HCT116 (cell line): Measurements from ENCODE around the gene CADM3. TPM values are rescaled to one million over a fixed set of nuclear protein-coding genes. Genes with fewer than 3 reads are reported as not detected.

Experiments
- ATAC-seq: fragments of 200-7000 bp; cut with Tn5 transposase; 2 replicates; pipeline ENCODE4 v1.9.1; 2020; ENCODE audit warnings: mild to moderate bottlenecking, moderate library complexity
- BruUV-seq: library from RNA; stranded (reverse); fragments of 400-500 nt; replicated peaks from 2 replicates; lab custom pipeline; 2021; lab: Mats Ljungman, UMichigan
- CTCF ChIA-PET: fragments of 300-600 bp; sonication (Branson Sonifier 250); formaldehyde crosslinking; loops from one replicate; lab custom pipeline; 2021; ENCODE audit warnings: antibody characterized with exemption; lab: Charles Lee
- POLR2A ChIA-PET: fragments of 300-600, 350-600 bp; sonication (Branson Sonifier 250); formaldehyde crosslinking; loops from one replicate; lab custom pipeline; 2021; ENCODE audit warnings: antibody characterized with exemption; lab: Charles Lee
- RAD21 ChIA-PET, 2 experiments: fragments of 300-600 bp; sonication (Branson Sonifier 250); formaldehyde crosslinking; loops; one replicate each; lab custom pipeline; 2023; ENCODE audit warnings: low total read pairs in 2 of 2; ENCODE audit not compliant: uncharacterized antibody in 2 of 2, unreplicated experiment in 2 of 2, low non-redundant PET in 1 of 2; lab: Charles Lee
- DNase-seq: peaks from one replicate; pipeline ENCODE4 v3.0.0-alpha.2; 2010; ENCODE audit warnings: low read depth, low spot score
- H2AFZ ChIP-seq: fragments of 200-600 bp; shearing (Covaris generic), sonication (generic); 2 replicates; pipeline ENCODE4 v1.6.1; 2017; ENCODE audit warnings: low read depth, mixed run types, mixed read lengths, antibody characterized with exemption, low read length; ENCODE audit not compliant: poor library complexity, severe bottlenecking
- H3K27ac ChIP-seq: 2 replicates; pipeline ENCODE4 v1.5.1; 2012; ENCODE audit warnings: low read depth, low read length
- H3K27me3 ChIP-seq: fragments of 200-600 bp; sonication (generic); 2 replicates; pipeline ENCODE4 v1.6.1; 2016; ENCODE audit warnings: mixed run types, low read length, mixed read lengths; ENCODE audit not compliant: insufficient read depth
- H3K36me3 ChIP-seq, 2 experiments: fragments of 200-500 bp in 1 of 2; fragments of 200-600 bp in 1 of 2; sonication (Bioruptor generic) in 1 of 2; sonication (generic) in 1 of 2; 2 replicates each; pipeline versions ENCODE4 v1.5.1 to v1.6.1; 2014 to 2016; ENCODE audit warnings: low read length in 2 of 2, inconsistent platforms in 1 of 2, mixed read lengths in 1 of 2, mixed run types in 1 of 2; ENCODE audit not compliant: insufficient read depth in 2 of 2, control insufficient read depth in 1 of 2
- H3K4me1 ChIP-seq, 2 experiments: fragments of 200-600 bp in 1 of 2; sonication (generic) in 1 of 2; 2 replicates each; pipeline versions ENCODE4 v1.5.1 to v1.6.1; 2012 to 2017; ENCODE audit warnings: low read length in 2 of 2, inconsistent platforms in 1 of 2, mild to moderate bottlenecking in 1 of 2, mixed read lengths in 1 of 2, mixed run types in 1 of 2, moderate library complexity in 1 of 2; ENCODE audit not compliant: insufficient read depth in 2 of 2, control insufficient read depth in 1 of 2
- H3K4me2 ChIP-seq: fragments of 200-600 bp; sonication (generic); 2 replicates; pipeline ENCODE4 v1.6.1; 2017; ENCODE audit warnings: mixed run types, low read length, mixed read lengths
- H3K4me3 ChIP-seq, 2 experiments: fragments of 200-600 bp in 1 of 2; sonication (generic) in 1 of 2; replicated peaks in 1 of 2; 2 replicates each; pipeline ENCODE4 v1.5.1; 2011 to 2016; ENCODE audit warnings: low read length in 2 of 2, control low read depth in 1 of 2, low read depth in 1 of 2, mild to moderate bottlenecking in 1 of 2, mixed read lengths in 1 of 2, mixed run types in 1 of 2
- H3K79me2 ChIP-seq: fragments of 200-600 bp; sonication (generic); 2 replicates; pipeline ENCODE4 v1.6.1; 2017; ENCODE audit warnings: mild to moderate bottlenecking, mixed run types, low read length, moderate library complexity, mixed read lengths; ENCODE audit not compliant: insufficient read depth
- H3K9ac ChIP-seq: fragments of 200-600 bp; sonication (generic); 2 replicates; pipeline ENCODE4 v1.6.1; 2016; ENCODE audit warnings: low read length, mixed read lengths
- H3K9me2 ChIP-seq: fragments of 200-600 bp; sonication (generic), shearing (Covaris generic); 2 replicates; pipeline ENCODE4 v1.6.1; 2017; ENCODE audit warnings: mixed run types, mild to moderate bottlenecking, moderate library complexity; ENCODE audit not compliant: insufficient read depth
- H3K9me3 ChIP-seq, 2 experiments: fragments of 200-500 bp in 1 of 2; fragments of 200-600 bp in 1 of 2; sonication (Bioruptor generic) in 1 of 2; sonication (generic) in 1 of 2; 2 replicates each; pipeline ENCODE4 v1.6.1; 2014 to 2017; ENCODE audit warnings: low read length in 2 of 2, mixed read lengths in 2 of 2, inconsistent platforms in 1 of 2, low read depth in 1 of 2, mild to moderate bottlenecking in 1 of 2, mixed run types in 1 of 2, moderate library complexity in 1 of 2; ENCODE audit not compliant: control insufficient read depth in 1 of 2, insufficient read depth in 1 of 2
- H4K20me1 ChIP-seq: fragments of 200-600 bp; sonication (generic), shearing (Covaris generic); 2 replicates; pipeline ENCODE4 v1.6.1; 2017; ENCODE audit warnings: mixed run types, mild to moderate bottlenecking, moderate library complexity; ENCODE audit not compliant: insufficient read depth
- CTCF ChIP-seq, 3 experiments: fragments of 200-600 bp in 1 of 3; sonication (generic) in 1 of 3; IDR thresholded peaks in 2 of 3; conservative IDR thresholded peaks in 1 of 3; 2 replicates each; pipeline ENCODE4 v1.5.1; 2012 to 2017; ENCODE audit warnings: low read depth in 2 of 3, low read length in 2 of 3, antibody characterized with exemption in 1 of 3, borderline replicate concordance in 1 of 3, control low read depth in 1 of 3, mild to moderate bottlenecking in 1 of 3, mixed read lengths in 1 of 3, mixed run types in 1 of 3, moderate library complexity in 1 of 3; ENCODE audit not compliant: insufficient read depth in 1 of 3
- ELF1 ChIP-seq: IDR thresholded peaks from 2 replicates; pipeline ENCODE4 v1.6.1; 2012; ENCODE audit warnings: low read depth, borderline replicate concordance
- REST ChIP-seq: IDR thresholded peaks from 2 replicates; pipeline ENCODE4 v1.6.1; 2012; ENCODE audit warnings: low read depth
- SIN3A ChIP-seq: IDR thresholded peaks from 2 replicates; pipeline ENCODE4 v1.6.1; 2012; ENCODE audit warnings: low read depth
- intact Hi-C: fragments of 100-400 bp; cut with micrococcal nuclease; formaldehyde crosslinking; loops from 2 replicates; pipeline ENCODE4 v1.10.0; 2022
- total RNA-seq: library from RNA; stranded (reverse); gene quantifications from one replicate; pipeline ENCODE4 v1.2.1, GENCODE V29; 2021; ENCODE audit not compliant: unreplicated experiment

CADM3 gene
- total RNA-seq, 1 experiment from 2014 or later = not detected

- no peak overlapping the region for H3K4me3 ChIP-seq
- no peak for ATAC-seq
- H3K27me3 ChIP-seq = peaks cover 41% of the 10 kb centered on the region
- ChIA-PET CTCF (no interaction called here), POLR2A (no interaction called here), RAD21 (no interaction called here)
- no peak overlapping the region for H3K4me2 ChIP-seq
- H4K20me1 ChIP-seq = no peaks in the 10 kb centered on the region
- BruUV-seq = no TSS peak
- H3K9ac ChIP-seq = no peak overlapping the region
- H3K9me2 ChIP-seq = no peaks in the 10 kb centered on the region
- intact Hi-C loops = no loop called here
- H2AFZ ChIP-seq = no peak overlapping the region
- DNase-seq = no peak
- H3K36me3 ChIP-seq = no peaks in the 10 kb centered on the region
- TF ChIP-seq SIN3A (no peak), CTCF (IDR thresholded peaks at IDR 0.05 in 2 of 3, conservative IDR thresholded peaks at IDR 0.05 in 1 of 3; ENCODE audit: borderline replicate concordance in 1 of 3, insufficient read depth in 1 of 3, low read depth in 2 of 3, low read length in 2 of 3) (no peak), REST (no peak), ELF1 (no peak)
- H3K27ac ChIP-seq = no peak overlapping the region
- no peaks in the 10 kb centered on the region for H3K4me1 ChIP-seq
- no peaks in the 10 kb centered on the region for H3K79me2 ChIP-seq
- H3K9me3 ChIP-seq = no peaks in the 10 kb centered on the region
These were observed 9.1 kb downstream of the CADM3 start for GRCh38 chr1:159180516-159180915.
